Measurements from ENCODE around the gene HECTD1. TPM values are rescaled to one million over a fixed set of nuclear protein-coding genes. Genes with fewer than 3 reads are reported as not detected.

Gene HECTD1
- total and polyA plus RNA-seq, 10 of the 15 experiments (the other 5 are each of a cell fraction or from before 2014, with no cell fraction given) = 27.3 to 116 (median 57.7) TPM

DNA sequence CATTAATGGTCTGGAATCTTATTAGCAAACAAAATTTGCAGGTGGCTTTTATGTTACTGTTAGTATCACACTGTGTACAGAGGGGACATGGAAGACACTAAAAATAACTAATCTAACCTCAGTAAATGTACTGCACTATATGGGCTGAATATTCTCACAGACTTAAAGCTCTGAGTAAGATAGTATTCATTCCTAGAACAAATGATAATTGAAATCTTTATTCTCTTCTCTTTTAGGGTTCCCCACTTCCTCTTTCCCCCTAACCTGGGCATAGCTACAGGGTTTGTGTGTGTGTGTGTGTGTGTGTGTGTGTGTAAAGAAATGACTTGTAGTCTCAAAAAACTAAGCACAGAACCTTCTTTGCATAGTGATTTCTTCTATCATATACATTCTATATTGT is 21.4 kb upstream of the HECTD1 start (continued):
- TF ChIP-seq, protein P1, sequence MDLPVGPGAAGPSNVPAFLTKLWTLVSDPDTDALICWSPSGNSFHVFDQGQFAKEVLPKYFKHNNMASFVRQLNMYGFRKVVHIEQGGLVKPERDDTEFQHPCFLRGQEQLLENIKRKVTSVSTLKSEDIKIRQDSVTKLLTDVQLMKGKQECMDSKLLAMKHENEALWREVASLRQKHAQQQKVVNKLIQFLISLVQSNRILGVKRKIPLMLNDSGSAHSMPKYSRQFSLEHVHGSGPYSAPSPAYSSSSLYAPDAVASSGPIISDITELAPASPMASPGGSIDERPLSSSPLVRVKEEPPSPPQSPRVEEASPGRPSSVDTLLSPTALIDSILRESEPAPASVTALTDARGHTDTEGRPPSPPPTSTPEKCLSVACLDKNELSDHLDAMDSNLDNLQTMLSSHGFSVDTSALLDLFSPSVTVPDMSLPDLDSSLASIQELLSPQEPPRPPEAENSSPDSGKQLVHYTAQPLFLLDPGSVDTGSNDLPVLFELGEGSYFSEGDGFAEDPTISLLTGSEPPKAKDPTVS (IDR thresholded peaks at IDR 0.05; ENCODE audit: low read depth, low read length) = no peak
- TF ChIP-seq EP300 (IDR thresholded peaks at IDR 0.05; ENCODE audit: borderline replicate concordance in 1 of 2, control insufficient read depth in 1 of 2, low read depth in 2 of 2, low read length in 2 of 2) = peak in 1 of 2 experiments; percentile 85; a peak in 2 of 4 replicates
- peak; percentile 77 for TF ChIP-seq IKZF1 (conservative IDR thresholded peaks at IDR 0.05)
- peak; percentile 86 for TF ChIP-seq BMI1 (IDR thresholded peaks at IDR 0.05; ENCODE audit: borderline replicate concordance)
- no peak for TF ChIP-seq CBX5 (IDR thresholded peaks at IDR 0.05; ENCODE audit: low read depth)
- no peak for TF ChIP-seq ZSCAN29 (IDR thresholded peaks at IDR 0.05)
- peak; percentile 62 for TF ChIP-seq NR2F1 (conservative IDR thresholded peaks at IDR 0.05)
- TF ChIP-seq BHLHE40 (IDR thresholded peaks at IDR 0.05; ENCODE audit: borderline replicate concordance in 1 of 2, low read depth in 2 of 2, low read length in 1 of 2) = peak in 1 of 2 experiments; percentile 38; a peak in 2 of 4 replicates
- peak; percentile 80 for TF ChIP-seq ATF7 (IDR thresholded peaks at IDR 0.05; ENCODE audit: low read depth)
- TF ChIP-seq, protein P2, sequence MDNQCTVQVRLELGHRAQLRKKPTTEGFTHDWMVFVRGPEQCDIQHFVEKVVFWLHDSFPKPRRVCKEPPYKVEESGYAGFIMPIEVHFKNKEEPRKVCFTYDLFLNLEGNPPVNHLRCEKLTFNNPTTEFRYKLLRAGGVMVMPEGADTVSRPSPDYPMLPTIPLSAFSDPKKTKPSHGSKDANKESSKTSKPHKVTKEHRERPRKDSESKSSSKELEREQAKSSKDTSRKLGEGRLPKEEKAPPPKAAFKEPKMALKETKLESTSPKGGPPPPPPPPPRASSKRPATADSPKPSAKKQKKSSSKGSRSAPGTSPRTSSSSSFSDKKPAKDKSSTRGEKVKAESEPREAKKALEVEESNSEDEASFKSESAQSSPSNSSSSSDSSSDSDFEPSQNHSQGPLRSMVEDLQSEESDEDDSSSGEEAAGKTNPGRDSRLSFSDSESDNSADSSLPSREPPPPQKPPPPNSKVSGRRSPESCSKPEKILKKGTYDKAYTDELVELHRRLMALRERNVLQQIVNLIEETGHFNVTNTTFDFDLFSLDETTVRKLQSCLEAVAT (IDR thresholded peaks at IDR 0.05) = 0 out of 2 replicates have a peak, but pooled peaks have one; percentile 46
- TF ChIP-seq BRCA1 (IDR thresholded peaks at IDR 0.05; ENCODE audit: low read depth, low read length) = no peak
- no peak for TF ChIP-seq EZH2 (IDR thresholded peaks at IDR 0.05; ENCODE audit: borderline replicate concordance, control insufficient read depth, low read depth, low read length)
- TF ChIP-seq TCF3 (IDR thresholded peaks at IDR 0.05; ENCODE audit: borderline replicate concordance, insufficient read depth, low read depth, low read length) = no peak
- TF ChIP-seq EED (IDR thresholded peaks at IDR 0.05; ENCODE audit: low read depth) = peak; percentile 68
- TF ChIP-seq, protein P3, sequence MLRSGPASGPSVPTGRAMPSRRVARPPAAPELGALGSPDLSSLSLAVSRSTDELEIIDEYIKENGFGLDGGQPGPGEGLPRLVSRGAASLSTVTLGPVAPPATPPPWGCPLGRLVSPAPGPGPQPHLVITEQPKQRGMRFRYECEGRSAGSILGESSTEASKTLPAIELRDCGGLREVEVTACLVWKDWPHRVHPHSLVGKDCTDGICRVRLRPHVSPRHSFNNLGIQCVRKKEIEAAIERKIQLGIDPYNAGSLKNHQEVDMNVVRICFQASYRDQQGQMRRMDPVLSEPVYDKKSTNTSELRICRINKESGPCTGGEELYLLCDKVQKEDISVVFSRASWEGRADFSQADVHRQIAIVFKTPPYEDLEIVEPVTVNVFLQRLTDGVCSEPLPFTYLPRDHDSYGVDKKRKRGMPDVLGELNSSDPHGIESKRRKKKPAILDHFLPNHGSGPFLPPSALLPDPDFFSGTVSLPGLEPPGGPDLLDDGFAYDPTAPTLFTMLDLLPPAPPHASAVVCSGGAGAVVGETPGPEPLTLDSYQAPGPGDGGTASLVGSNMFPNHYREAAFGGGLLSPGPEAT (IDR thresholded peaks at IDR 0.05; ENCODE audit: low read depth) = peak; percentile 63; the same call in 1 of the 2 replicates
- no peak for TF ChIP-seq SIX5 (IDR thresholded peaks at IDR 0.05; ENCODE audit: low read depth, low read length, severe bottlenecking)
- TF ChIP-seq NFIC (IDR thresholded peaks at IDR 0.05; ENCODE audit: low read depth, low read length) = peak; percentile 85
- peak; percentile 92 for TF ChIP-seq ZNF24 (IDR thresholded peaks at IDR 0.05)
- TF ChIP-seq, protein P4, sequence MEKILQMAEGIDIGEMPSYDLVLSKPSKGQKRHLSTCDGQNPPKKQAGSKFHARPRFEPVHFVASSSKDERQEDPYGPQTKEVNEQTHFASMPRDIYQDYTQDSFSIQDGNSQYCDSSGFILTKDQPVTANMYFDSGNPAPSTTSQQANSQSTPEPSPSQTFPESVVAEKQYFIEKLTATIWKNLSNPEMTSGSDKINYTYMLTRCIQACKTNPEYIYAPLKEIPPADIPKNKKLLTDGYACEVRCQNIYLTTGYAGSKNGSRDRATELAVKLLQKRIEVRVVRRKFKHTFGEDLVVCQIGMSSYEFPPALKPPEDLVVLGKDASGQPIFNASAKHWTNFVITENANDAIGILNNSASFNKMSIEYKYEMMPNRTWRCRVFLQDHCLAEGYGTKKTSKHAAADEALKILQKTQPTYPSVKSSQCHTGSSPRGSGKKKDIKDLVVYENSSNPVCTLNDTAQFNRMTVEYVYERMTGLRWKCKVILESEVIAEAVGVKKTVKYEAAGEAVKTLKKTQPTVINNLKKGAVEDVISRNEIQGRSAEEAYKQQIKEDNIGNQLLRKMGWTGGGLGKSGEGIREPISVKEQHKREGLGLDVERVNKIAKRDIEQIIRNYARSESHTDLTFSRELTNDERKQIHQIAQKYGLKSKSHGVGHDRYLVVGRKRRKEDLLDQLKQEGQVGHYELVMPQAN (conservative IDR thresholded peaks at IDR 0.05) = 0 out of 2 replicates have a peak, but pooled peaks have one; percentile 17
- TF ChIP-seq, protein P5, sequence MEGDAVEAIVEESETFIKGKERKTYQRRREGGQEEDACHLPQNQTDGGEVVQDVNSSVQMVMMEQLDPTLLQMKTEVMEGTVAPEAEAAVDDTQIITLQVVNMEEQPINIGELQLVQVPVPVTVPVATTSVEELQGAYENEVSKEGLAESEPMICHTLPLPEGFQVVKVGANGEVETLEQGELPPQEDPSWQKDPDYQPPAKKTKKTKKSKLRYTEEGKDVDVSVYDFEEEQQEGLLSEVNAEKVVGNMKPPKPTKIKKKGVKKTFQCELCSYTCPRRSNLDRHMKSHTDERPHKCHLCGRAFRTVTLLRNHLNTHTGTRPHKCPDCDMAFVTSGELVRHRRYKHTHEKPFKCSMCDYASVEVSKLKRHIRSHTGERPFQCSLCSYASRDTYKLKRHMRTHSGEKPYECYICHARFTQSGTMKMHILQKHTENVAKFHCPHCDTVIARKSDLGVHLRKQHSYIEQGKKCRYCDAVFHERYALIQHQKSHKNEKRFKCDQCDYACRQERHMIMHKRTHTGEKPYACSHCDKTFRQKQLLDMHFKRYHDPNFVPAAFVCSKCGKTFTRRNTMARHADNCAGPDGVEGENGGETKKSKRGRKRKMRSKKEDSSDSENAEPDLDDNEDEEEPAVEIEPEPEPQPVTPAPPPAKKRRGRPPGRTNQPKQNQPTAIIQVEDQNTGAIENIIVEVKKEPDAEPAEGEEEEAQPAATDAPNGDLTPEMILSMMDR (IDR thresholded peaks at IDR 0.05 in 2 of 3, conservative IDR thresholded peaks at IDR 0.05 in 1 of 3; ENCODE audit: control insufficient read depth in 2 of 3, extremely low read depth in 1 of 3, insufficient read depth in 1 of 3, low read depth in 3 of 3, low read length in 3 of 3) = no peak
